HG02678 (cell line): ENCODE data around the gene IL13RA2.

Experiments used
- ATAC-seq: cut with Tn5 transposase; IDR thresholded peaks from one replicate; pipeline ENCODE4 v1.9.1; 2021; ENCODE audit warnings: mild to moderate bottlenecking, moderate library complexity; ENCODE audit not compliant: unreplicated experiment

Gene IL13RA2

GRCh38 chrX:114999906-115000305 is 17.5 kb downstream of the IL13RA2 start:
- no peak for ATAC-seq

- no peak for ATAC-seq
Measured at GRCh38 chrX:114997779-114998178, 19.6 kb downstream of the IL13RA2 start.

- no peak for ATAC-seq
Measured at GRCh38 chrX:114985967-114986592, 31.3 kb downstream of the IL13RA2 start.

GRCh38 chrX:114976292-114976691 is 41.1 kb downstream of the IL13RA2 start:
- no peak for ATAC-seq

- no peak for ATAC-seq
Measured at GRCh38 chrX:114973013-114973412, 44.4 kb downstream of the IL13RA2 start.

GRCh38 chrX:114970806-114971205 is 46.6 kb downstream of the IL13RA2 start:
- ATAC-seq: no peak

GRCh38 chrX:114964374-114964773 is 53.0 kb downstream of the IL13RA2 start:
- no peak for ATAC-seq

- no peak for ATAC-seq
Measured at GRCh38 chrX:114962209-114962608, 55.2 kb downstream of the IL13RA2 start.

- ATAC-seq: no peak
Measured at GRCh38 chrX:114959729-114960128, 57.7 kb downstream of the IL13RA2 start.
